Measurements from ENCODE around the gene SIK3.

SIK3 gene

DNA sequence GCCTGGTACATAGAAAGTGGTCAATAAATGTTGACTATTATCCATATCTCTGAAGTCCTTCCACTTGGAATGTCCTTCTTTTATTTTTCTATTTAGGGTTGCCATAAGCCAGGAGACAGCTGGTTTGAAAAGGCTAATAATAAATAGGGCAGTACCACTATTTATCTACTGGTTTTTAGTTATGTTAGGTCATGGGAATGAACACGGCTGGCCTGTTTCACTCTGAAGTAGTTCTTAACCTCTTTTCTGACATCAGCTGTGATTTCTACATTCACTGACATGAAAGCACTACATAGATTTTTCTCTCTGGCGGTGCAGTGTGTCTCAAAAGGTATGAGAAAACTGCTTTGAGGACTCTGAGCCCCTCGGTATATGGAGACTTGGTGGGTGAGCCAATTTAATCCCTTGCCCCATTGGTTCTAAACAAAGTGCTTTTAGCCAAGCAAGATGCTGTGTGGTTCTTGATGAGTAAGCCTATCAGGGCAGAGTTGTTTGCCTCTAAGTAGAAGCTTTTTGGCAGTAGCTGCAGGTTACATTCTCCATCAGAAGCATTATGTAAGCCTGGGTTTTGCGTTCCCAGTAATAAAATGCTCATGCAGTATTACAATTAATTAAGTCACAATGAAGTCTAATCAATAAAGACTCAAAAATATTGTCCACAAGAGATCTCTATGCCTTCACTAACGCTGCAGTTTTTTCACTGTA is 212.1 kb downstream of the SIK3 start:
- DNase-seq, result no peak

DNA sequence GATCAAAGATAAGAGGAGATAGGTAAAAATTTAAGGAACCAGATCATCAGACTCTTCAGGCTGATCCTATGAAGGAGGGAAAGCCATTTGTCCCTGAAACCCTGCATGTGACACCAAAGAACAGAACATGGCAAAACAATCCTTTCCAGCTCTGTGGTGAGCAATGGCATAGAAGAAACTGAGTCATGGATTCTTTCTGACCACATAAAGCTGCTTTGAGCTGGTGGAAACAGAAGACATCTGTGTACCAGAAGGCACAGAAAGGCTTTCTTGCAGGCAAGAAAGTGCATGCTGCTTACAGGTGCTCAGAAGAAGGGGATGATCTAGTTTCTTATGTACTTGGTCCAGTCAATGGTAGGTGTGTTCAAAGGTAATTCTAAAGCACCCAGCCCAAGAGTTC is 215.8 kb downstream of the SIK3 start:
- no peak for DNase-seq

DNA sequence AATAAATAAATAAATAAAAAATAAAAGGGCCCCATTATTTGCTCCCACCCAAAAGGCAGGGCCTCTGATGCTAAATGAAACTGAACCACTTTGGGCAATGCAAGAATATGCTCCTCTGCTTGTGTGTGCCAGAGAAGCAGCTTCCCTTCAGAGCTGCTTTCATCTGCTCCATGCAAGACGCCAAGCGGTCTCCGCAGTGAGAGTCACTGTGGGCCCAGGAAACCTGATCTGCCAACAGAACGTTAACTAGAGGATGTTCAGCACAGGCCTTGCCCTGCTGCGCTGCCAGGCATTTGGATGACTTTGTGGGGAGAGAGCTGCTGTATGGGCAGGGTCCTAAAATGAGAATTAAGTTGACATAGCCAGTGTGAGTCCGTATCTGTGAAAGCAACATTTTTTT is 217.1 kb downstream of the SIK3 start:
- no peak for DNase-seq

DNA sequence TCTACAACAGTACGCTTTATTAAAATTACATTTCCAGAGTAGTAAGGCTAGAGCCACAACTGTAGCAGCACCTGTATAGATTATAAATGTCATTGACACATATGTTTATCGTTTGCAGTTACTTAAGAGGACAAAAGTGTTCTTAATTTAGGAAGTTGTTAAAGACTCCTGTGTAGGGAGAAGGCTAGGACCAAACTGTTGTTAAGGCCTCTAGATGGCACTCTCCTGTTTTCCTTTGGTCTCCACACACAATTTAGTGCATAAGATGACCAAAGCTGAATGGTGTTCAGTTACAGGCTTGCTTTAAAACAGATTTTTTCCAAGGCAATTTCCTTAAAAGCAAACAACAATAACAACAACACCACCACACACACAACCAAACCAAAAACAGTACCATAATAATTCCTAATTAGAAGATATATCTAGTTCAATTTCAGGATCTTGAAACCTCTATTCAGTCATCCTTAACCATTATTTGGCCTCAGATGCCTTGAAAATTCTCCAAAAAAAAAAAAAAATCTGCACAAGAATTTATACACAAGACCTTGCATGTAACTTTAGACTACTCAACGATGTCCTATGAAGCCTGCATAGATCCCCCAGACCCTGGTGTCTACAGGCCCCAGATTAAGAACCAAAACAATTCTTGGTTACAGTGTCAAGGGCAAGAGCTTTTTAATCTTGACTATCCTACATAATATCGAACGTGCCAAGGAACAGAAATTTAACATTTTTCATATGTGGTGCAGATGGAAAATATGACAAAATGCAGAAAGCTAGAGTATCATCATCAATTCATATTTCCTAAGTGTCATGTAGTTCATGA is 218.2 kb downstream of the SIK3 start:
- DNase-seq, result peak; percentile 0

DNA sequence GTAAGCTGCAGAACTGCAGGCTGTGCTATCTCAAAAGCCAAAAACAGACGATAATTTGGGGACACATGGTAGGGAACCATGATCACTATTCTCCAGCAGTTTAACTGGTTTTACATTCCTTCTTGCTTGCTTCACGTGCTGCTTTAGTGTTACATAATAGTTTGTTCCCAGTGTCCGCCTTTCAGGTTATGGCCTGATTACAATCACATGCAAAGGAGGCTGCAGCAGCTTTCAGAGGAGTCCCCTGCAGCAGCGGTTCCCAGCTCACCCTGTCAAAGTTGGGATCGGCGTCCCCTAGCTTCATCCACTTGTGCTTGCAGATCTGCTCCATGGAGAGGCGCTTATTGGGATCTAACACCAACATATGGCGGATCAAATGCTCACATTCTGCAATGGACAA is 221.6 kb downstream of the SIK3 start:
- no peak for DNase-seq

DNA sequence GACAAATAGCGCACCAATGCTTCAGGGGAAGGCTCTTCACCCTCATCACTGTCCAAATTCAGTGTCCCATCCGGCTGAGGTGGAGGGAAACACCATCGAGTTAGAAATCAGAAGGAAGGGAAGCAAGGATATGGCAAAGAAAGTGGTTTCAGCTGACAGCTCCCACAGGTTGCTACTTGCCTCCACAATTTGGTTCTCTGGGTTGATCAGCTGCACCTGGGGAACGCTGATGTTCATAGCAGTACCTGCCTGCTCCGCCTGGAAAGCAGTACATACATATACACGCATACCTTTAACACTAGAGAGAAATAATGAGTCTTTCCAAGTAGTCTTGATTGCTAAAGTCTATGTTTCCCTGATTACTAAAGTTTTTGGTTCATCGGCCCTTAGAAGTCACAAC is 223.0 kb downstream of the SIK3 start:
- DNase-seq, result no peak

DNA sequence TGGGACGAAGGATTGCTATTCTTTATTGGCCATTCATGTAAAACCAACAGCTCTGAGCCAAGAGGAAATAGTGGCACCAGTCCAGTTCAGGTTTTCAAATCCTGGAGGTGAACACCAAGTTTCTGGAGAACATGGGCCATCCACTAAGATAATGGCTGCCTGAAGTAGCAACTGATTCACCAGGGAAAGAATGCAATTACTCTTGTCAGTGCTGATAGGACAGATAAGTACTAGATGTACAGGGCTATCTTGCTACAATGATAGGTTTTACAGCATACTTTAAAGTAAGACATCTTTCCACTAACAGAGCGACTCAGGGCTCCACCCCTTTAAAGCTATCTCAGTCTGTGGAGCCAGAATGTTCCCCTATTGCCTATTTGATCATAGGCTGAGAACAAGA is 224.0 kb downstream of the SIK3 start:
- no peak for DNase-seq

DNA sequence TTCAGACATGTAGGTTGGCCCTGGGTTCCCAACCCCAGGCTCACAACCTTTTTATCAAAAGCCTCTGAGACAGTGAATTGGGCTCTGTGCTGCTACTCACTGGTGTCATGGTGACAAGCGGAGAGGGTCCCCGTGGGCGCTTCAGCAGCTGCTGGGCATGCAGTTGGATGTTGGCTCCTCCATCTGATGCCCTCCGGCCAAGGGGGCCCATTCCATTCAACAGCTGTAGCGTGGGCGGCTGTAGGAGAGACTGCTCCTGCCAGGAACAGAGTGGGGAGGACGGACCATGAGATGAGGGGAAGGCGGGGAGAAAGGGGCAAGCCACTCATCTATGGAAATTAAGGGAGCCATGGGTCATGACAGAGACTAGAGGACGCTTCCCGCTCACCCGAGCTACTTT is 224.8 kb downstream of the SIK3 start:
- no peak for DNase-seq

DNA sequence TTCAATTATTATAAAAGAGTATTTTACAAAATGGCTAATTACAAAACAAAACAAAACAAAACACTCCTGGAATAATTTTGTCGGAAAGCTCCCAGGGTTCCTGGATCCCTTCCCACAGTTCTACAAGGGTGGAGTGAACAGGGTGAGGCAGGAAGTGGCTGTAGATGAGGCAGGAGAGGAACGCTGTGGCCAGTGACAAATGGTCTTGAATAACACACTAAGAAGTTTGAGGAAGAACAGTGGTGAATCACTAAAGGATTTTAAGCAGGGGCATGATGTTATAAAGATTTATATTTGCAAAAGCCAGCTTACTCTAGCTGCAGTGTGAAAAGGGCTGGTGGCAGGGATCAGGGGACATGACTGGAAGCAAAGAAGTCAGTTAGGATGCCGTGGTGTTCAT is 227.0 kb downstream of the SIK3 start:
- no peak for DNase-seq

DNA sequence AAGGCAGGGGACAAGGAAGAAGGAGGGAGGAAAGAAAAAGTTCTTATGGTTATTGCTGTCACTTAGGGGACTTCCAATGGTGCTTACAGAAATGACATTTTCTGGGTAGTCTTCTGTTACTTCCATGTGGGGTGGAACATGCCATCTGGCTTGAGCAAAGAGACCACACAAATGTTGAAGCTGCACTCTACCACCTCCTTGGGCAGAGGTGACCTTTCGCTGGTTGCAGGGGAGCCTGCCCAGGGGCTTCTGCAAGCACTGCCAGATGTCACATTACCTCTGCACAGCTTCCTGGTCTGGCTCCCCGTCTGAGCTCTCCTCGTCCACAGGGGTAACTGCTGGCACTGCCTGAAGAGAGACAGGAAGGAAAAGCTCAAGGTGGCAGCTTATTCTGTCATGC is 228.2 kb downstream of the SIK3 start:
- no peak for DNase-seq

DNA sequence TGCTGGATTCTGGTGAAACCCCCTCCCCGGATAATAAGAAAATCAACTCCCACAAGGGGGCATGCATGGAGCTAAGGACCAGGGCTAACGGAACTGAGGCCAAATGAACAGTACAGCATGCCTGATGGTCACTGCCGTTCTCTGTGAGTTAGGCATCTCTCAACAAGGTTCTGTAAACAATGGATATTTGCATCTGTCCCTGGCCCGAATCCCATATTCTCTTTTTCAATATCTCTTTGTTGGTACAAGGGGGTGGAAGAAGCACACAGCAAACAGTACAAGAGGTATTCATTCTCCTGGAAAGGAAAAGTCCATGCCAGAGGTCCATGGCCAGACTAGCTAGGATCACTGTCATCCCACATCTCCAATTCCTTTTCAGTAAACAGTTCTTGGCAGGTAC is 228.6 kb downstream of the SIK3 start:
- DNase-seq, result no peak

DNA sequence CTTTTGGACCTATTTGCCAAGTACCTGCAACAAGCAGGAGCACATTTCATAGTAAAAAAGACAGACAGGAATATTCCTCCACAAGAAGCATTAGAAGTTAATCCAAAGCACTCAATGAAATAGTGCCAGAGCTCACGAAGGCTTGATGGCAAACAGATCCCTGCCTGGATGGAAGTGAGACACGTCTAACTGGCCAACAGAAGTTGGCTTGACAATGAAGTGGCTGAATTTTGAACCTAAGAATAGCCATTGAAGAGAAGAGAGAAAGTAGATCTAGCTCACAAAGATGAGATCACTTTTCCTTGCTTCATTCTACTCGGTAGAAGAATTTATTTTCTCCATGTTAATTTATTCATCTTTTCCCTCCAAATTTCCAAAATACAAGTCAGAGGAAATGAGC is 230.2 kb downstream of the SIK3 start:
- DNase-seq, result no peak

DNA sequence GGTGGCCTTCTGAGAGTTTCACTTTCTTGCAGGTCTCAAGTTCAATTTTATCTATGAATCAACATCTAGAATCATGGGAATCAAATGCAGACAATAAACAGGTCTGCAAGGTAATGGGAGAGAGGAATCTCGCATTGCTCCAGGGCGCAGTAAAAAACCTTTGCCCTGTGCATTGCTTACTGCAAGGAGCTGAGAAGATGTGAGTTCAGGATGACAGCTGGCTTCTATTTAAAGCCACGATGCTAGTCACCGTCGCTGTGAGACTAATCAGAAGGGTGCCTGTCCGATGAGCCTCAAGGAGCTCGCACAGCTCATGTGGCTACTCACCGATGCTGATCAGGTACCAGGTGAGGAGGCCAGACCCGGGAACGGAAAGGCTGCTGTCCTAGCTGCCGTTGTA is 230.6 kb downstream of the SIK3 start:
- DNase-seq, result no peak

DNA sequence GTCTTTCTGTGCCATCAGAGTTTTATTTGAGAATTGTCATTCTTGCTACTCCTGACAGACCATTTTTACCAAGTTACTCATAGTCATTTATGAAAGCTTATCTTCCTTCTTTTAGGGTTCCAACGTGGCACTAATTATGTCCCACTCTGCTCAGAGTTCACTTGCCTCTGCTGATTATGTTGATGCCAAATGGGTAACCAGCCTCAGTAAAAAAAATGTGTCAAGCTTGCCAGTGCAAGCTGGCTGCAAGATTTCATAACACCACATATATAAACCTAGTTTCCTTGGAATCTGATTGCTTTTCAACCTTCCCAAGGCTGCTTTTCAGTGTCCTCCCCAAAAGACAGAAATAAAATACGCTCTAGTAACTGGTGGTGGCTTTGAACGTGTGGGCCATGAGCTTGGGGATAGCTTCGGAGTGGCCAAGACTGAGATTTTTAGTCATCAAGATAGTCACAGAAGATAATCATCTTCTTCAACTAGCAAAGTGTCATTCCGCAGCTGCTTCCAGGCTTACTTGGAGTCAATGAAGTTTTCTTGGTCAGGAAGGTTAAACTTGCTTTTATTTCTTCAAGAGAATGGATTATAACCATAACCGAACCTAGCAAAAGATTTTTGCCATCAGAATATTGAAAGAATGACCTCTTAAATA is 231.3 kb downstream of the SIK3 start:
- no peak for DNase-seq

DNA sequence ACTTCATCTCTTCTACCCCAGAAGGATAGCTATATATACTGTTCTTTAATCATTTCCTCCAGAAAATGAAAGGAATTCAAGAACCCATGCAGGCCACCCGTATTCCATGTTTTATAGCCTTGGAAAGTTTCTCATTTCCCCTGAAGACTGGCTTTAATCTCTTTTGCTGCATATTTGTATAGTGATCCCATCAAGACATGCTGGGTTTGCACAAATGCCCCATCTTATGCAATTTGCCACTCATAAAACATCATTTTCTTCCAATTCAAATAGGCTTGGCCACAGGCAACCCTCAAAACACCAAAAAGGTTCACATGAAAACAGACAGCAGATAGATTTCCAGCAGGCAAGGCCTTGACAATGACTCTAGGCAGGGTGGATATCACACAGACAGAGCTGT is 232.5 kb downstream of the SIK3 start:
- DNase-seq, result no peak

DNA sequence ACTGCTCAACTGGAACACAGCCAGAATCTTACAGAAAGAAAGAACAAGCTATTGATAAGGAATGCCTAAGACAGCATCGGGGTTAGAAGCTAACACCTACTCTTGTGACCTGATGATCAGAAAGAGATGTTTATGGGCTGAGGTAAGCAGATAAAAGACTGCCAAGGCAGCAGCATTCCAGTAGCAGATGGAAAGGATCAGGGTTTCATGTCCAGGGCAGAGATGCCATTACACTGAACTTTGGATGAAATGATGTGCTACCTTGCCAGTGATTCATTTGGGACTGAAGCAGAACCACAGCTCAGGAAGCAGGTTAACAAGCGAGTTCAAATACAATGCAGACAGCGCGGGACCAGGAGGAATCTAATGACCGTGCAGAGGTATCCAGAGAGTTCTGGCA is 233.7 kb downstream of the SIK3 start:
- DNase-seq, result no peak

DNA sequence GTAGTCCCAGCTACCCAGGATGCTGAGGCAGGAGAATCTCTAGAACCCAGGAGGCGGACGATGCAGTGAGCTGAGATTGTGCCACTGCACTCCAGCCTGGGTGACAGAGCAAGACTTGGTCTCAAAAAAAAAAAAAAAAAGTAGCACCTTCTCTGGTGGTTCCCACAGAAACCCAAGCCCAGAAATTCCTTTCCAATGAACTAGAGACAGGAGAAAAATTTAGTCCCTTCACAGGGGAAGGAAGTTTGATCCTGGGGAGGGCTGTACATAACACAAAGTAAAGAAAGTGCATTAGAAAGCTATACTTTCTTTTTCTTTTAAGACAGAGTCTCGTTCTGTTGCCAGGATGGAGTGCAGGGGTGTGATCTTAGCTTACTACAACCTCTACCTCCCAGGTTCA is 235.3 kb downstream of the SIK3 start:
- DNase-seq, result no peak

DNA sequence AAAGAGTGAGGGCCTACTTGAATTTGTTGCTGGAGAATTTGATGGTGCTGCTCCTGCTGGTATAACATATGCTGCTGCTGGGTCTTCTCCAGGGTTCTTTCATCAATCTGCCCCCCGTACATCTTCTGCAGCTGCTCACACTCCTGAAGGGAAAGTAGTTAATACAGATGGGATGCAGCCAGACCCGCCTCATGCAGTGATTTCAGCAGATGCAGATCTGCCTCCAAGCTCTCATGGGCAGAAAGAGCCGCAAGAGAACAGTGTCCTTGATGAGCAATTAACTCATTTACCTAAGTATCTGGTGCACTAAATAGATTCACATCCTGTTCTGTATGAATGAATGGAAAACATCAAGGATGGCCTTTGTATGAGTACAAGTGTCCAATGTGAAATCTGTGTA is 236.0 kb downstream of the SIK3 start:
- peak; percentile 46 for DNase-seq

DNA sequence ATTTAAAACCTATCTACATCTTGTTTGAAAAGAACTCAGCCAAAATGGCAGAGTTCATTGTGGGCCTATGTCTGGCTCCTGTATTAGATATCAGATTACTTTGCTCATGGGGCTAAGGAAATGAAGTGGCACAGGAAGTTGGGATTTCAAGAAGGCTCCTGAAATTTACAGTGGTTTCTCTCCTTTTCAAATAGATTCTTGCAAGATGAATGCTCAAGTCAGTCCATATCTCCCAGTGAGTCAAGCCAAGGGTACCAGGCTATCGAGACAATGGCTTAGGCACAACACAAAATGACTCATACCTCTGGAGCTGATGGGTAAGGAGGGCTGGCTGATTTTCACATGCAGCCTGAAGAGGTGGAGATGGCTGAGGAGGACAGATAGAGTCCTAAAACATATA is 236.7 kb downstream of the SIK3 start:
- no peak for DNase-seq

DNA sequence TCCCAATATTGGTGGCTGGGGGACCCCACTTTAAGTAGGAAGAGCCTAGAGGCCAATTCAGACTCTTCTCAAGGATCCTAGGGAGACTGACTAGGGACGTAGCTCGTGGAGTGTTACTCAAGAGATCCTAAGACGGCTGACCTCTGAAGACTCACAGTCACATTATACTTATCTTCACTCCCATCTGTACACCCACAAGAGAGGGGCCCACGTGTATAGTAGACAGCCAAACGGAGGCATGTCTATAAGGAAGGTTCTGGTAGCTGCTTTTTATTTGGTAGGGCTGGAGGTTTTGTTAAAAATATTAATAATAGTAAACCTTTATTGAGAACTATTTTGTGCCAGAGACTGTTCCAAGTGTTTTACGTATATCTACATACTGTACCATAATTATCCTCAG is 237.9 kb downstream of the SIK3 start:
- no peak for DNase-seq

DNA sequence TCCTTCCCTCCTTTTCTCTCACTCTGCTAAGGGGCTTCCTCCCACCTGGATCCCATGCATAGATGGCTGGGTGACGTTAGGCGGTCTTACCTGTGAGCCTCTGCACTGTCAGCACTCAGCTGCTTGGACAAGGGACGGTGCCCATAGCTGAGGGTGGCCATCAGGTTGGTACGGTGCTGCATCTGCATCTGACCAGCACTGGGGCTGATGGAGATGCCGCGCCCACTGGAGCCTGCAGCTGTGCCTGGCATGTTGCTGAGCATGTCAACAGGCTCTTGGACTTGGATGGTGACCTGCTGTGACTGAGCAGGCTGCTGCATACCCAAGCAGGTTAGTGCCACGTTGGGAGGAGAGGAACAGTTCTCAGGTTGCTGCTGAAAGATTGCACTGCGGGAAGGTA is 239.1 kb downstream of the SIK3 start:
- DNase-seq, result no peak

DNA sequence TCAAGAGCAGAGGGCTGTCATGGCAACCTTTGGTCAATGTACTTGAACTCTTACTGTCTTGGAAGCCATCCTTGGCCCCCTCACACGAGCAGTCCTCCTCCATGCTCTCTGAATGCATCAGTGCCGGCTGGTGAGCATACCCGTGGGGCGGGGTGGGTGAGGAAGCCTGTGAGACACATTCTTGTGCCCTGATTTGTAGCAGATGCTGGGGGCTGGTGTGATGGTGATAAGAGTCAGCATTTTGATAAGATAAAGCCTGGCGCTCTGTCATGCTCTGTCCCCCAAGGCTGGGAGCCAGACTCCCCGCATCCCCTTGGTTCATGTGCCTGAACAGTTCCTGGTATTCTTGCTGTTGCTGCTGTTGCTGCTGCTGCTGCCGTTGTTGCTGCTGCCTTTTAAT is 240.3 kb downstream of the SIK3 start:
- DNase-seq, result no peak

DNA sequence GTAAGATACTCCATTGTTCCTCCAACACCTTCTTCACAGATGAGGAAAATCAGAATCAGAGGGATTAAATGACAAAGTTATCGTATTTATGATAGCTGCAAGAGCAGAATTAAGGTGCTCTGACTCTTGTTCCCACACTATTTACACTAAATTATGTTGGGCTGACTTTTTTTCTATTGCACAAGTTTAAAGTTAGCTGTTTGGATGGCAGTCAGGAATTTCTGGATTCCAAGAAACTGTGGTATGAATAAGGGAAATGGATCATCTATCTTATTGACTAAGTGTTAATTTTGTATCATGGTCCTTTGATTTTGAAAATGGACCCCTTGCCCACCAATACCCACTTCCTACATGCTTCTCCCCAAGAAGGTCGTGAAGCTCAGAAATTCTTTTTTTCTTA is 240.9 kb downstream of the SIK3 start:
- no peak for DNase-seq

DNA sequence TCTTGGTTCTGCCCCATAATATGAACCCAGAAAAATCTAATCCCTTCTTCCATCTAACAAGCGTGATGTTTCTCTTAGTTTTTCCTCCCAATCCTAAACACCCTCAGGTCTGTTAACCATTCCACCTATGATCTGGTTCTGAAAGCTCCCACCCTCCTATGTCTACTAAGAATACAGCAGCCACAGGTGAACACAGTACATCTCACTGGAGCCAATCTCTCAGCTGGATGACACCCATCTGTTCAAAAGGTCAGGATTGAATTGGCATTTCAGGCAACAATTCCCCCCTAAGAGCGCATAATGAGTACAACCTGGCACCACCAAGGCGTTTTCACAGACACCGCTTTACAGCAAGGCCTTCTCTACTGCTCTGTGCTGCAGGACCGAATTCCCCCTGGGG is 241.8 kb downstream of the SIK3 start:
- no peak for DNase-seq
